ENCODE results near the gene GLIPR2. TPM values are rescaled to one million over a fixed set of nuclear protein-coding genes. Genes with fewer than 3 reads are reported as not detected.

Gene GLIPR2
- total RNA-seq, 2 donors from 2014 or later, result 38.6 to 54.2 TPM

GRCh38 chr9:36165826-36166167, 29.3 kb downstream of the GLIPR2 start:
- Mint-ChIP-seq H3K27ac (no peak overlapping the region), H3K4me1 (peaks cover 27% of the 10 kb centered on the region), H3K9me3 (no peaks in the 10 kb centered on the region), H3K27me3 (ENCODE audit: insufficient read depth) (peaks cover 16% of the 10 kb centered on the region), H3K4me3 (peak overlapping the region; percentile 6), H3K36me3 (ENCODE audit: low read depth) (no peaks in the 10 kb centered on the region)
- Histone ChIP-seq H3K27me3 (ENCODE audit: control insufficient read depth, insufficient read depth, low read length, poor library complexity, severe bottlenecking) (no peaks in the 10 kb centered on the region), H3K4me1 (ENCODE audit: control insufficient read depth, insufficient read depth, low read length) (peaks cover 14% of the 10 kb centered on the region), H3K9ac (ENCODE audit: extremely low read depth, low read length, poor library complexity, severe bottlenecking) (no peak overlapping the region), H3K36me3 (ENCODE audit: control insufficient read depth, insufficient read depth, low read length) (no peaks in the 10 kb centered on the region), H3K27ac (ENCODE audit: low read depth, low read length) (no peak overlapping the region), H3K4me3 (ENCODE audit: low read length) (no peak overlapping the region), H3K9me3 (ENCODE audit: control insufficient read depth, low read length) (no peaks in the 10 kb centered on the region)
- WGBS, 2 experiments (ENCODE audit: insufficient coverage in 1 of 2, insufficient read length in 1 of 2), result 84 to 91% methylated on average over 9 to 11 of the region's 12 CpGs
- DNase-seq, result no peak
- no peak for TF ChIP-seq CTCF (conservative IDR thresholded peaks at IDR 0.05)

- Mint-ChIP-seq H3K4me1 (peaks cover 27% of the 10 kb centered on the region), H3K4me3 (peak overlapping the region; percentile 50), H3K27me3 (ENCODE audit: insufficient read depth) (peaks cover 16% of the 10 kb centered on the region), H3K36me3 (ENCODE audit: low read depth) (no peaks in the 10 kb centered on the region), H3K9me3 (no peaks in the 10 kb centered on the region), H3K27ac (no peak overlapping the region)
- TF ChIP-seq CTCF (conservative IDR thresholded peaks at IDR 0.05), result peak; percentile 96
- H3K9me3 ChIP-seq (ENCODE audit: control insufficient read depth, low read length), result no peaks in the 10 kb centered on the region
- no peaks in the 10 kb centered on the region for H3K27me3 ChIP-seq (ENCODE audit: control insufficient read depth, insufficient read depth, low read length, poor library complexity, severe bottlenecking)
- 8 to 18% methylated on average over 27 to 58 of the region's 58 CpGs for WGBS, 2 experiments (ENCODE audit: insufficient coverage in 1 of 2, insufficient read length in 1 of 2)
- no peaks in the 10 kb centered on the region for H3K36me3 ChIP-seq (ENCODE audit: control insufficient read depth, insufficient read depth, low read length)
- peak; percentile 94 for DNase-seq
- no peak overlapping the region for H3K9ac ChIP-seq (ENCODE audit: extremely low read depth, low read length, poor library complexity, severe bottlenecking)
- no peak overlapping the region for H3K27ac ChIP-seq (ENCODE audit: low read depth, low read length)
- no peak overlapping the region for H3K4me3 ChIP-seq (ENCODE audit: low read length)
- H3K4me1 ChIP-seq (ENCODE audit: control insufficient read depth, insufficient read depth, low read length), result peaks cover 14% of the 10 kb centered on the region
Observed at GRCh38 chr9:36166168-36166927, 29.8 kb downstream of the GLIPR2 start.

- Mint-ChIP-seq H3K36me3 (ENCODE audit: low read depth) (no peaks in the 10 kb centered on the region), H3K4me1 (peaks cover 13% of the 10 kb centered on the region), H3K4me3 (no peak within 1 kb of the TSS), H3K27me3 (ENCODE audit: insufficient read depth) (peaks cover 16% of the 10 kb centered on the region), H3K9me3 (no peaks in the 10 kb centered on the region), H3K27ac (no peak within 1 kb of the TSS)
- Histone ChIP-seq H3K4me3 (ENCODE audit: low read length) (no peak within 1 kb of the TSS), H3K9me3 (ENCODE audit: control insufficient read depth, low read length) (no peaks in the 10 kb centered on the region), H3K27me3 (ENCODE audit: control insufficient read depth, insufficient read depth, low read length, poor library complexity, severe bottlenecking) (no peaks in the 10 kb centered on the region), H3K27ac (ENCODE audit: low read depth, low read length) (no peak within 1 kb of the TSS), H3K9ac (ENCODE audit: extremely low read depth, low read length, poor library complexity, severe bottlenecking) (no peak within 1 kb of the TSS), H3K36me3 (ENCODE audit: control insufficient read depth, insufficient read depth, low read length) (no peaks in the 10 kb centered on the region), H3K4me1 (ENCODE audit: control insufficient read depth, insufficient read depth, low read length) (peaks cover 7% of the 10 kb centered on the region)
- DNase-seq, result no peak
- WGBS, 2 experiments (ENCODE audit: insufficient coverage in 1 of 2, insufficient read length in 1 of 2), result 89 to 95% methylated on average over 6 of the region's 6 CpGs
- TF ChIP-seq CTCF (conservative IDR thresholded peaks at IDR 0.05), result no peak
Observed at GRCh38 chr9:36169166-36169565, 32.6 kb downstream of the GLIPR2 start, which contains the start of gene CCIN. Gene CCIN (plus strand): TSS chr9:36169388. CDS start chr9:36169503, 115 bp downstream.
